T follicular helper cell (primary cell): ENCODE results near the gene HSD17B2.

ENCODE experiments used
- DNase-seq: peaks from one replicate; pipeline ENCODE4 v3.0.0-alpha.2; 2020; ENCODE audit warnings: low read depth

The HSD17B2 gene

GRCh38 chr16:82049484-82049883, 14.4 kb downstream of the HSD17B2 start:
- DNase-seq, result no peak

DNA sequence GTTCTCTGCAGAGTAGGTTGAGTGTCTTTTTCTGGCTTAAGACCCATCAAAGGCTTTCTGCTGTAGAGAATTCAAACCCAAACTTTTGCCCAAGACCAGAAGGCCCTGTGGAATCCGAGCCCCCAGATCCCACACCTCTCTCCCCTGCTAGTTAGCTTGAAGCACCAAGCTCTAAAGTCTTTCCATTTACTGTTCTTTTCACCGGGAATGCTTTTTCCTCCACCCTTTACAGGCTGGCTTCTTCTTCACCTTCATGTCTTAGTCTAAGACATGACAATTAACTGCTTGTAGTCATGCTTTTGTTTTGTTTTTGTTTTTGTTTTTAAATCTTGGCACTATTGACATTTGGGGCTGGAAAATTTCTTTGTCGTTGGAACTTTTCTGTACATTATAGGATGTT, 15.5 kb downstream of the HSD17B2 start:
- DNase-seq, result no peak

DNA sequence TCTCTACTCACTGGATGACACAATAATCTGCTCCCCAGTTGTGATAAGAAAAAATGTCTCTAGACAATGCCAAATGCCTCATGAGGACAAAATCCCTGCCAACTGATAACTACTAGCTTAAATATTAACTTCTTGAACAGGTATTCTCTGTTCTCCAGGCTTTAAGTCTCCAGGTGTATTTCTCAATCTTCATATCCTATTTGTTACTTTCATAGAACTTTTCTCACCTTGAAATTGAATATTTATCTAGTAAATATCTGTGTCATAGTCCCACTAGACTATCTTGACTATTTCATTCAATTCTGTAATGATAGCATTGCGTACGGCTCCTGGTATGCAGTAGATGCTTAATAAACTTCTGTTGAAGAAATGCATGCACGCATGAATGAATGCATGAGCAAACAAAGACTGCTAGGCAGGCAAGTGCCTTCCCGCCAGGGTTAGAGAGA, 15.9 kb downstream of the HSD17B2 start:
- DNase-seq, result no peak

- DNase-seq, result no peak
These were observed 16.6 kb downstream of the HSD17B2 start for GRCh38 chr16:82051656-82052055.

DNA sequence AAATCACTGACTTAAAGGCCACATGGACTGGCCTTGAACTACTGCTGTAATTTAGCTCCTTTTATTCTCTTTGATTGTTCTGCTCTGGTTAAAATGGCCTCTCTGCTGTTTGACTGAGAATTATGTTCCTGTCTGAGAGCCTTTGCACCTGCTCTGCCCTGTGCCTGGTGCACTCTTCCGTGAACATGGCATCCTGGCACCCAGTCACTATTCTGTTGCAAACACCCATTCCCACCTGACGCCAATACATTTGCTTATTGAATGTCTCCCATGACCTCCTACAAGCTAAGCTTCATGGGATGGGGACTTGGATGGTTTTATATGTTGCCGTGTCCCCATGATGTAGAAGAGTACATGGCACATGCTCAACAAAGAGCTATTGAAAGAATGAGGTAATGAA, 20.1 kb downstream of the HSD17B2 start:
- DNase-seq, result no peak

GRCh38 chr16:82055728-82056549, 20.9 kb downstream of the HSD17B2 start:
- DNase-seq, result no peak

GRCh38 chr16:82056550-82056896, 21.5 kb downstream of the HSD17B2 start:
- DNase-seq, result no peak

DNA sequence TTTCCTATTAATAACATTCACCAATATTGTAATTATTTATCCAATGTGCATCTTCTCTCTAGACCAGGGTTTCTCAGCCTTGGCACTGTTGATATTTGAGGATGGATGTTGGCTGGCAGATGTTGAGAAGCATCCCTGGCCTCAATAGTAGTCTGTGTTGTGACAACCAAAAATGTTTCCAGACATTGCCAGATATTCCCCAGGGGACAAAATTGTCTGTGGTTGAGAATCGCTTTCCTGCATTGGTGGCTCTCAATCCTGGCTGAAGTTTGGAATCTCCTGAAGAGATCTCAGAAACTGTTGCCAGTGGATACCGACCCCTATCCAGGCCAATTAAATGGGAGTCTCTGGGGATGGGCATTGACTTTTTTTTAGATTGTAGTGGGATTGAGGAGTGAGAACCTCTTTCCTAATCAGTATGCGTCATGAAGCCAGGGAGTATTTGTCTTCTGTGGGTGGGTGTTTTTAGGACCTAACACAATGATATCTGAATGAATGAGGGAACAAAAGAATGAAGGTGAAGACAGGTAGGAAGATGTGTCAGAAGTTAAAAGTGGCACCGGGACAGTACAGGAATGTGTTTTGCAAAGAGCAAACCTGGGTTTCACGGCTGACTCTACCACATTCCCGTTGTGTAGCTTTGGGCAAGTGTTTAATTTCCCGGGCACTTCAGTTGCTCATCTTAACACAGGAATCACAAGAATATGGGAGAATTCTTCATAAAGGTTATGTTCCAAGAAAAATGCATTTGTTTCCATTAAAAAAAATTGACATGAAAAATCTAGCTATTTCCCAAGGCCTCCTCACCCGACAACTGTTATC, 24.3 kb downstream of the HSD17B2 start:
- DNase-seq, result no peak

- no peak for DNase-seq
These were observed 24.9 kb downstream of the HSD17B2 start for GRCh38 chr16:82059983-82060421.

- DNase-seq, result no peak
These were observed 26.9 kb downstream of the HSD17B2 start for GRCh38 chr16:82061861-82062525.

GRCh38 chr16:82062645-82063058, 27.6 kb downstream of the HSD17B2 start:
- no peak for DNase-seq

GRCh38 chr16:82063456-82064082, 28.5 kb downstream of the HSD17B2 start:
- DNase-seq, result no peak

- DNase-seq, result no peak
These were observed 32.2 kb downstream of the HSD17B2 start for GRCh38 chr16:82067042-82067803.

DNA sequence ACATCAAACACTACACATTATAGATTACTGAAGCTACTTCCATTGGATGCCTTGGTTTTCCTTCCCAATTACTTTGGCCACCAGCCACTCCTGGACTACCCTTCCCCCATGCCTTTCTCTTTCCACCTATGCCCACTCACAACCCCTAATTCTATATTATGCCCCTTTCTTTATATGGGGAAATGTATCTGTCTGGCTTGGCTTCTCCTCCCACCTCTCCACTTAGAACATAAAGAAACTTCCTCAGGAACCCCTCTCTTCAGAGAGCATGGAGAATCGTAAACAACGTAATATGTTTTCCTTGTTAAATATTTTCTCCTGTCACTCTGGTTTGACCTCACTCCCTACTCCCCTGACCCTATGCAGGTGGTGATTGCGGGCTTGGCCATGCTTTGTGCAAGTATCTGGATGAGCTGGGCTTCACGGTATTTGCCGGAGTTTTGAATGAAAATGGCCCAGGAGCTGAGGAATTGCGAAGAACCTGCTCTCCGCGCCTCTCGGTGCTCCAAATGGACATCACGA, 32.8 kb downstream of the HSD17B2 start:
- no peak for DNase-seq

GRCh38 chr16:82070656-82071369, 35.8 kb downstream of the HSD17B2 start:
- DNase-seq, result no peak

DNA sequence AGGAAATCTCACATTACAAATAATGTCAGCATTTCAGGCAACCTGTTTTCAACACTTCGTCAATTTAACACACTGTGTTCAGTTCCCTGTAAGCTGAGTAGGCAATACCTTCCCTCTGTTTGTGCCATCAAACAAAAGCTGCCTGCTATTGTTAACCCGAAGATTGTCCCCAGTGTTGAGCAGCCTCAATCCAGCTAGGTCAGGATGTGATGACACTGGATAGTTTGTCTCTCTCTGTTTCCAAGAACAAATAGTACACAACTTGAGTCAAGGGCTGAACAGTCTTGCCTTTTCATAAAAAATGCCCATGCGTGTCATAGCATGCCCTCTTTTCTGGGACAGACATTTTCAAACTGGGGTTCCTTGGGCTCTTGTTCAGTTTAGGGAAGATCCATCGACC, 36.4 kb downstream of the HSD17B2 start:
- DNase-seq, result no peak

GRCh38 chr16:82072313-82072712, 37.3 kb downstream of the HSD17B2 start:
- DNase-seq, result no peak

- no peak for DNase-seq
These were observed 39.0 kb downstream of the HSD17B2 start for GRCh38 chr16:82074019-82074558.

- DNase-seq, result no peak
These were observed 43.1 kb downstream of the HSD17B2 start for GRCh38 chr16:82078125-82078524.

- no peak for DNase-seq
These were observed 44.8 kb downstream of the HSD17B2 start for GRCh38 chr16:82079892-82080291.
